HG02642 (cell line): ENCODE results near the gene CAPSL.
"Not testable (repeated sequence)": the region's sequence is repeated elsewhere in the genome, so short reads cannot be mapped to it uniquely, and the experiment has no call there.

ENCODE experiments used
- ATAC-seq: cut with Tn5 transposase; IDR thresholded peaks from one replicate; pipeline ENCODE4 v1.9.1; 2021; ENCODE audit warnings: mild to moderate bottlenecking; ENCODE audit not compliant: unreplicated experiment, poor library complexity

CAPSL gene

DNA sequence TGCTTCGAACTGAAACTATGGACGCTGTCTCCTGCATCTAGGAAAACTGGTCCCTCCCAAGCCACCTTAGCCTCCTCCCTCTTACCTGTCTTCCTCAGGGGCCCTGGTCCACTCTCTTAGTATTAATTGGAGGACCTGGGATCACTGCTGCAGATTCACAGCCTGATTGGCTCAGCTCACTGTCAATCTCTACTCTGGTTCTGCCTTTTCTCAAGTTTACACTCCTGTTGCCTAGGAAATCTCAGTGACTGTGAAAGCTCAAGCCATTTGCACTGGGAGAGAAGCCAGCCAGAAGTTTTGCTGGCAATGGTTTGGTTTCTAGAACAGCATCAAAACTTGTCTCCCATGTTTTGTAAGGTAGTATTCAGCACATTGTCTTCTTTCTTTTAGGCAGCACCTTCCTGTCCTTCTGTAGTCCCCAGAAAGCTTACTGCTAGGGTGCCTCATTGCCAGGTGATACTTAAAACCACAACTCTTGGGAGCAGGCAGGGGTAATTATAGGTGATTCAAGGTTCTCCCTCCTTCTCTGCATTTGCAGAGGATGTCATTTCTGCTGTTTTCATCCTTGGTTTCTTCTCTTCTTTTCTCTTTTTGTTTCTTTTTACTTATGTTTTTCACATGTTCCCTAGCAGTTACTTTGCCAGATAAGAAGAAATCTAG is at the start of gene CAPSL:
TSS of gene CAPSL (minus strand) at position 55 of the 660 bp plus-strand sequence. CDS start 17,502 bp downstream, outside the sequence.
- no peak for ATAC-seq

DNA sequence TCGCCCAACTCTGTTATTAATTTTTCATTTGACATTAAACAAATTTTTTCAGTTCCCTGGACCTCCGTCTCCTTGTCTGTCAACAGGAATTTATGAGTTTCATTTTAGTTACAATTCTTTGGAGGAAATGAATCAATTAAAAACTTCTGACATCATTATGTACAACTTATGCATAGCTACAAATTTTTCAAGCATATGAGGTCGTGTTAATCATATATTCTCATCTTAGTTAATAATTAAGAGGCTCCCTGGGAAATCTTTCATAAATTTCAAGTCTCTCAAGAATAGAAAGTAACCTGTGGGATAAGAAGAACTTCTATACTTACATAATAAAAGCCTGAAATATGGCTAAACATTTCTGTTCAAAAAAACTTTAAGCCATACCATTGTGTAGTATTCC is 49.4 kb upstream of the CAPSL start:
- no peak for ATAC-seq

DNA sequence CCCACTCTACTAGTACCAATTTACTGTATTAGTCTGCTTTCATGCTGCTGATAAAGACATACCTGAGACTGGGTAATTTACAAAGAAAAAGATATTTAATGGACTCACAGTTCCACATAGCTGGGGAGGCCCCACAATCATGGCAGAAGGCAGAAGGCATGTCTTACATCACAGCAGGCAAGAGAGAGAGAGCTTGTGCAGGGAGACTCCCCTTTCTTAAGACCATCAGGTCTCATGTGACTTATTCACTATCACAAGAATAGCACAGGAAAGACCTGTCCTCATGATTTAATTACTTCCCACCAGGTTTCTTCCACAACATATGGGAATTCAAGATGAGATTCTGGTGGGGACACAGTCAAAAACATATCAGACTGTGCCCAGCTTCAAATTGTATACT is 41.3 kb upstream of the CAPSL start:
- ATAC-seq = no peak

DNA sequence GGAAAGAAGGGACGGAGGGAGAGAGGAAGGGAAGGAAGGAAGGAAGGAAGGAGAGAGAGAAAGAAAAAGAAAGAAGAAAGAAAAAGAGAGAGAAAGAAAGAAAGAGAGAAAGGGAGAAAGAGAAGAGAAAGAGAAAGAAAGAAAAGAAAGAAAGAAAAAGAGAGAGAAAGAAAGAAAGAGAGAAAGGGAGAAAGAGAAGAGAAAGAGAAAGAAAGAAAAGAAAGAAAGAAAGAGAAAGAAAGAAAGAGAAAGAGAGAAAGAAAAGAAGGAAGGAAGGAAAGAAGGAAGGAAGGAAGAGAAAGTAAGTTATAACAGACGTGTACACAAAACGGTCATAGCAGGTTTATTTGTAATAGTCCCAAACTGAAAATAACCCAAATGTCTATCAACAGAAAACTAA is 38.4 kb upstream of the CAPSL start:
- not testable (repeated sequence) for ATAC-seq

DNA sequence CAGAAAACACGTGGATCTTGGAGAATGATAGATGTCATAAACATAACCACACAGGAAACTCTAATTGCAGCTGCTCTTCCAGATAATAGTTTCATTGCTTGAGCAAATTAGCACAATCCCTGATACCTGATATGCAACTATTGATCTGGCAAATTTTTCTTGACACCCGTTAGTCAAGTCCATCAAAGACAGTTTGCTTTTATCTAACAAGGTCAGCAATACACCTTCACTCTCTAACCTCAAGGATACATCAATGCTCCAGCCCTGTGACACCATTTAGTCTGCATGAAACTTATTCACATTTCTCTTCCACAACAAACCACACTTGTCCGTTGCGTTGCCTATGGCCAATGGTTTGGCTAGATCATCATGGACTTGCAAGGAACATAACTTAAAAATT is 36.1 kb upstream of the CAPSL start:
- no peak for ATAC-seq

DNA sequence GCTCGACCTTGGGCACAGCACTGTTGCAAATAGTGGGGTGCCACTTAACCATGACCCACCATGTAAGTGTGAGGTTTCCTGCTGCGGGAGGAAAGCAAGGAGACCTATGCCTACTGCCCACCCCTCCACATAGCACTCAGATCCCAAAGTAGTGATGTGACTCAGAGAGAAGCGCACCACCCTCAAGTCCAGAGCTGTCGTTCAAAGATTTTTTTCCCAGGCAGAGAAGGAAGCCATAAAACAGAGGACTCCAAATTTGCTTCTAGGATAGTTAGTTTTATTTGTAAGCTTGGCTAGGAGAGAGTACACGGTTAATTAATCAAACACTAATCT is 33.4 kb upstream of the CAPSL start:
- ATAC-seq = no peak

DNA sequence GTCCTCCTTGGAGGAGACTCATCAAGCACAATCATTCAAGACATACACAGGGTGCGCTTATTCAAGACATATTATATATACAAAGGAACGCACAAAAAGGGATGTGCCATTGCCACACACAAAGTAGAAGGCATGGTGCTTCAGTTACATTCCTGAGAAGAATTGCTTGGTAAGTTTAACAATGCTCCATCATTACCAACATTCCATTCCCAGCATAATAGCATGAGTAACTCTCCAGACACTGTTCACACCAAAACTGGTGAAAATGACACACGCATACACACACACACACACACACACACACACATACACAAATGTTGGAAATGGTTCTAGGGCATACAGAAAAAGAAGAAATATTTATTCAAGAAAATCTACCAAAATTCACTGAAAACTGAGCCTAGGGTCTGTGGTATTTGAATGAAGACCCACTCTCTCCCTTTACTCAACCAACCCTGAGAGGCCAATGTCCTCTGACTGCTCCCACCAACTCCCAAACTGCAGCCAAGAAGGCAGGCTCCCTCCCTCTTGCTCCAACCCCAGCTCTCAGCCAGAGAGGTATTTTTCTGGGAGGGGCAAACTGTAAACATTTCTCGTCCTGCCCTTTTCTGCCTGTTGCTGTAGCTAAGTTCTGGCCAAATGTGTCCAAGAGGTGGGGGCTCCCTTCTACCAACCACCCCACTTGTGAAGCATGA is 32.9 kb upstream of the CAPSL start:
- ATAC-seq = no peak

DNA sequence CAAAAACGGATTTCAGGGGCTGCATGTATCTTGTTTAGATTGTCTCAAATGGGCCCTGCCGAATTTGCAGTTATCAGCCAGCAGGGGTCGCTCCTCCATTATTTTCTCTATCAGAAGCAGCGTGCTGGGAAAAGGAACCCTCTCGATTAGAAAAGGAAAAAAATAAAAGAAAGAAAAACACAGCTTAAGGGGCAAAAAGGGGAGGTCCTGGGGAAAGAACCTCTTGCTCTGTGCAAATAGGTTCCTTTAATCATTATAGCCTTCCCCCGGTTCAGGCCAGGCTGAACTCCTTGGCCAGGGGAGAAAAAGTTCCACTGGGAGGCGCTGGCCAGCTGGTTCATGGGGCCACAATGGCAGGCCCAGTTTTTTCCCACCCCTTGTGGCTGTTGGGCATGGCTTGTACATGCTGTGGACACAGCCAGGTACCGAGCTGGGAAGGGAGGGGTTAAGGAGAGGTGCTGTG is 25.0 kb upstream of the CAPSL start:
- ATAC-seq = no peak

DNA sequence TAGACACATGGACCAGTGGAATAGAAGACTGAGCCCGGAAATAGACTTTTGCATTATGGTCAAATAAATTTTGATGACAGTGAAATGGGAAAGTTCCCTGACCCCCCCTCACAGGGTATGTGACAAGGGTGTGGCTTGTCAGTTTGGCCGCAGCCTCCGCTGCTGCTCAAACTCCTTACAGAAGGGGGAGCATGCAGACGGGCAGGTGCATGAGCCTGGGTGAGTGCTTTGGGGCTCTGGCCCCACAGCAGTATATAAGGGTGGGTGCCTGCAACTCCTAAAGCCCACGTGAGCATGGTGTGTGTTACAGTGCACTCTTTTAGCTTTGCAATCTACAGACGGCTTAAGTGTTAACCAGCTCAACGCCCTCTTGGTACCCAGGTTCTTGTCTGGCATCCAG is 21.9 kb upstream of the CAPSL start:
- no peak for ATAC-seq

DNA sequence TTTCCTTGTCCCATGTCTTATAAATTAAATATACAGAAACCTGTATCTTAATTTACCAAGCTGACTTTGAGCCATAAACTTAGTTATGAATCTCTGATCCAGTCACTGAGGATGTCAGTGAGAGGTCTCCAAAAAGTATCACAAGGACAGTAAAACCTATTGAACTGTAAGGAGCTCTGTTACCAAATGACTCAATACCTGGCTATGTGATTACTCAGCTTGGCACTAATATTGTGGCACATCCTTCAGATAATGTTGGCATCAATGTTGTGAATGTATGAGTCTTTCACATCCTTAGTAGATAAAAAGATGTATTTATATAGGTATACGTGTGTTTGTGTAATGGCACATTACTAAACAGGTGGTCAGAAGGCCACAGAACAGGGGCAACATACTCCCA is 18.0 kb upstream of the CAPSL start:
- ATAC-seq = no peak

DNA sequence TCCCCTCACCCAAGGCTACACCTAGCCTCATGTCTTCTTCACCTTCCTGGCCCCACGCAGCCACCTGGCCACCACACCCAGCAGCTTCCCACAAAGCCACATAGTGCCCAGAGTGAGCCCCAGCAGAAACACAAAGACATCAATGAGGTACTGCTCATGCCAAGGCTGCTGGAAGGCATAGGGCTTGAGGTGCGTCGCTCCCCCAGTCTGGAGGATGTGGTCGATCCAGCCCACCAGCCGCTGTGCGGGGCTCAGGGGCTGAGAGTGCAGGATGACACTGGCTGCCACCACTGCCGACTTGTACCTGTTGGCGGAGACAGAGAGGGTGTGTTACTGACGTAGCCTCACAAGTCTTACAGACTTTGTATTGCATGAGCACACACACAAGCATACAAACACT is 15.8 kb upstream of the CAPSL start:
- no peak for ATAC-seq

DNA sequence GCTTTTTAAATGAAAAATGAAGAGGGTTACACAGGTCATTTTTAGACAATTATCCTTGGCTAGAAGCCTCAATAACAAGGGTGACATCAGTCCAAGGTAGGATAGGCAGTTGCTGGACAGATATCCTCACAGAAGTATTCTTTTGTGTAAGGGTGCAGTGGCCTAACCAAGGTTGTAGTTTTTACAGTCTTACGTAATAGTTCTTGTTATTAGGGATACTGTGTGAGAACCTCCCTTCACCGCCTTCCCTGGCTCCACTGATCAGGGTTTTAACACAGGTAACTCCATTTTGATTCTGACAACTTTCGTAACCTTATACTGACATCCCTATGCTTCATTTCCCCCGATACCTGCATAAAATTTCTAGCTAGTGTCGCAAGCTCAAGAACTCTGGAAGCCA is 8.7 kb upstream of the CAPSL start:
- ATAC-seq = no peak

DNA sequence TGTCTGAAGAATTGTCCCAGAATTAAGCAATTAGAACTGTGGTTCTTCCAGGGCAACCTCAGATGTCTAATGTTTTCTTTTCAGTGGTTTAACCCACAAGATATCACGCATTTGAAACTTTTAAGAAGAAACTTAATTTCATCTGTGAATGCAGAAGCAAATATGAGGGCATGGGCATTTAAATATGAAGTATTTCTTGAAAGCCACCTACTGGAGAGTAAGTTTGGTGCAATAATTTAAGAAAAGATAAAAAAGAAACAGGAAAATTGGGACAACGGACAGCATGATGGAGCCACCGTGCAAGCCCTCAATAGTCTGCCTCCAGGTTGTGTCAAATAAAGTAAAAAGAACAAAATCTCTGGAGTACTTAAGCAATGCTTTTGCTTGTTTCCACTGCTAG is 1.2 kb upstream of the CAPSL start:
- ATAC-seq = no peak

DNA sequence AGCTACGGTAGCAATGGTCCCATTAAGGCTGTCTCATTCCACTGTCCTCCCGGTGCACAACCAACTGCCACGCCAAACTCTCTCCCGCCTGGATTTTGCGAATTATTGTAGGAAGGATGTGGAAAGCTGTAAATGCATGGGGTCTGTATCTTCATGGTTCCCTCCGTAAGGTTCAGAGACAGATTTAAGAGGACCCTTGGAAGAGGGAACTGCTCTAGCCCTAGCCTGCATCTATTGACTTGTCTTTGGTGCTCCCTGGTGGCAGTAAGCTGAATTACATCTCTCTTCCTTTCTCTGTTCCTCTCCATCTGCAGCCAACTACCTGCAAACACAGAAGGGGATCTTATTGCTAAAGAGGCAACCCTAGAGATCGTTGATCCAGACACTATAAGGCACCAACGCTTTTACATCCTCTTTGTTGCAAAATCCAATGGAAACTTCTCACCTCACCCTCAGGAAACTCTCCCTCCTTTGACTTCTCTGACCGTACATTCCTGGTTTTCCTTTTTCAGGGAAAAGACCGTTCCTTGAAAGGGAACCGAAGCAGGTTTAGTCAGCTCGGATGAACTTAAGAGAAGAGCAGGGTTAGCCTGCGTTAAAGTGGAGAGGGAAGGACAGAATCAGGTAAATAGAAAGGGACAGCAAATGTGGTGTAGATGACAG is 11.9 kb downstream of the CAPSL start:
- ATAC-seq = peak; percentile 70

DNA sequence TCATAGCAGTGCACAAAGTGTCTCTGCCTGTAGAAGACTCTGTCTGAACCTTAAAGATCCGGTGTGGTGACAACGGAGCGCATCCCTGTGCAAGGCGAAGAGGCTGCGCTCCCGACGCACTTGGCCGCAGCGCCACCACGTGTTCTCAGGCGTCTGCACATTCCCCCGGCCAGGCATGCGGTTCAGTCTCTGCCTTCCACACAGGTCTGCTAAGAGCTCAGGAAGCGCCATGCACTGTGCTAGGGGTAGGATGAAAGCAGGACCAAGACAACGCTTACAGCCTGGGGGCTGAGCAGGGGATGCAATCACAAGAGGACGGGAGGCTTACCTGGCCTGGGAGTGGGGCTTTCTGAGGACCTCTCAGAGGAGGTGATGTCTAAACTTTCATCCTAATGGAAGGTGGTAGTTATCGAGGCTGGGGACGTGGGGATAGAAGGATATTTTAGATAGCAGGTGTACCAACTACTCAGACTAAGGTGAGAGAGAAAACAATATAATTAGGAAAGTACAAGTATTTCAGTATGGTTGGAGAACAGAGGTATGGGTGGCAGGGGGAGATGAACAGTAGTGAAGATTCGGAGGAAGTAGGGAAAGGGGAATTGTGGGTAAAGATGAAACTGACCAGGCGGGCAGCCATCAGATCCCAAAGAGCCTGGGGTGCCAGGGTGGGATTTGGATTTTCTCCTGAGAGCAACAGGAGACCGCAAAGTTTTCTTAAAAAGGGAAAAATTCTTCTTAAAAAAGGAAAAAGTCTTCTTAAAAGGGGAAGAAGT is 13.3 kb downstream of the CAPSL start:
- ATAC-seq = peak; percentile 66

DNA sequence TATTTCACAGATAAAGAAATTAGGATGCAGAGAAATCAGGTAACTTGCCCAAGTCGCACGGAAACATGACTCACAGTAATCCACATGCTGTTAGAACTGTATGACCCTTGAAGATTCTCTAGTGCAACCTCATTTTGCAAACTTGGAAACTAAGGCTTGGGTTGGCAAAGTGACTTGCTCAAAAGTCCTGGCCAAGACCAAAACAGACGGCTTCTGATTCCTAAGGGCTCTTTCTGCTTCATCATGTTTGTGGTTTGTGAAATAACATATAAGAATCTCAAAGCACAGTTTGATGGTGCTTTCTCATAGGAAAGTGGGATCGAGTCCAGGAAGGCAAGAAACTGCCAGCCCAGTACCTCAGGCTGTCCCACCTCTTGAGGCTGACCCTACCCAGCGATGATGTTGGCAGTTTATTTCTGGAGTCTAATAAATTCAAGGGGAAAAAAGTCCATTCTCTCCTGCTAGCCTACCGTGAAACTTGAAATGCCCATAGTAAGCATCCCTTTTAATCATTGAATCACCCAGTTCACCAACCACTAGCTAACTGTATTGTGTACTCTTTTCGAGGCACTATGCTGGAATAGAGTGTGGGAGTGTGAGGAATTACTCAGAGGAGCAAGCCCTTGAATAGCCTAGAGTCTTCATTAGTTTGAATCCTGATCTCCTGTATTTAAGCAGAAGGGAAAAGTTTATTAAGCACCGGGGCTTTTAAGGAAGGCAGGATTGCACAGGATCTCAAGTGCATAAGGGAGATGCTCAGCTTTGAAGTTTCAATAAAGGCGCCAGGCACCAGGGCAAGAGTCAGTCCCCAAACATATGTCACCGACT is 14.1 kb downstream of the CAPSL start:
- no peak for ATAC-seq

DNA sequence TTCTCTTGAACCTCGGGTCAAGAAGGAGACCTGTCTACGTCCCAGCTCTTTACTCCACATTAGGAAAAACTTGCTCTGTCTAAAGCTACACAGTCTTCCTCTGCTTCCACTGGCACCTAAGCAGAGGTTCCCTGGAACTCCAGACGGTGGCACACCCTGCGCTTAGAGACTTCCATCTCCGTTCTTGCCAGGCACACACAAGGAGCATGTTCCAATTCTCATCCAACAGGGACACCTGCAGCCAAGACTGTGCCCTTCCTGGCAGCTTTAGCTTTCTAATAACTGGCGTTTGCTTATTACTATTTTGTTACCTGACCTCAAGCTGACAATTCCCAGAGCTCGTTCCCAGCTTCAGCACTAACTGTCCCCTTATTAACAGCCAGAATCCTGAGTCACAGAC is 16.0 kb downstream of the CAPSL start:
- no peak for ATAC-seq

DNA sequence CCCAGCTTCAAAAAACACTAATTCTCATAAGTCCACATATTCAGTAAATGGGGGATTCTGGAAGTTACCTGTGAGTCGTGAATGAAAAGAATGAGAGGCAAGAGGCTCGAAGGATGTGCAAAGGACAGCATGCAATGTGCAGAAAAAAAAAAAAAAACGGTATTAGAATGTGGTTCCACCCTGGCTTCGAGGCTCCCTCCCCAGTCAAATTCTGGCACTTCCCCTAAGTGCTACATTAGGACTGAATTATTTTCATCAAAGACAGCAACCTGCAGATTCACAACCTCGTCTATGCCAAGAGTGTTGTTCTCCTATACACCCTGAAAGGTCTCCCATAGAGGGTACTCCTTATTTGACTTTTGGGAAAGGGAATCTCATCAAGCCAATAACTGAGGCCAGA is 16.5 kb downstream of the CAPSL start:
- ATAC-seq = no peak

DNA sequence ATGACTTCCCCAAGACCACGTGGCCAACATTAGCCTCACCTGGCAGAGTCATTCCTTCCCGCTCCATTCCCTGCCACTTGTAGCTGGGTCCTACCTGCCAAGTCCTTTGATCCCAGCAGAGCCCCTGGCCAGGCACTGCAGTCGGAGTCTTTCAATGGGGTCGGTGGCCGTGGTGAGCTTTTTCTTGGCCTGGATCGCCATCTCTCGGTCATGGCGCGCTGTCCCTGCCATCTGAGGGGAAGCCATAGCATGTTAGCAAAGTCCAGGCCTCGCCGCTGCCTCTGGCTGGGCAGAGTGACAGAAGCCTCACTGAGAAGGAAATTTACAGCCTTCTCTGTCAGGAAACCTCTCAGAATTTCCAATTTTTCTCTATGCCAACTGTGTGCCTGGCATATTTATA is 17.5 kb downstream of the CAPSL start:
- no peak for ATAC-seq

DNA sequence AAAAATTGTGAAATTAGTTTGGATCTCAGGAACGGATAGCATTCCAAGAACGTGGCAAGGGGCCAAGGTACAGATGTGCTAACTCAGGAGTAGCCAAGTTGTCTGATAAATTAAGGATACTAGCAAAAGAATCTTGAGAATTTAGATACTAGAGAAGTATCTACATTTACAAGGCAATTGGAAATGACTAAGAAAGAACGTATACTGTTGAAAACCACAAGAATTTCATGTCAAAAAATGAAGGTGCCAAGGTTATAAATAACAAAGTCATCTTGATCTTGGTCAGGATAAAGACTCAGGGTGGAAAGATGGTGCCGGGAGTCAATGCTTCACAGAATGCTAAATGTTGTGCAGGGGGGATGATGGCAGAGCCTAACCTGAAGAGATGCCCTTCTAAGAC is 19.2 kb downstream of the CAPSL start:
- ATAC-seq = no peak
